ENCODE data around the gene ING5.

Gene ING5

DNA sequence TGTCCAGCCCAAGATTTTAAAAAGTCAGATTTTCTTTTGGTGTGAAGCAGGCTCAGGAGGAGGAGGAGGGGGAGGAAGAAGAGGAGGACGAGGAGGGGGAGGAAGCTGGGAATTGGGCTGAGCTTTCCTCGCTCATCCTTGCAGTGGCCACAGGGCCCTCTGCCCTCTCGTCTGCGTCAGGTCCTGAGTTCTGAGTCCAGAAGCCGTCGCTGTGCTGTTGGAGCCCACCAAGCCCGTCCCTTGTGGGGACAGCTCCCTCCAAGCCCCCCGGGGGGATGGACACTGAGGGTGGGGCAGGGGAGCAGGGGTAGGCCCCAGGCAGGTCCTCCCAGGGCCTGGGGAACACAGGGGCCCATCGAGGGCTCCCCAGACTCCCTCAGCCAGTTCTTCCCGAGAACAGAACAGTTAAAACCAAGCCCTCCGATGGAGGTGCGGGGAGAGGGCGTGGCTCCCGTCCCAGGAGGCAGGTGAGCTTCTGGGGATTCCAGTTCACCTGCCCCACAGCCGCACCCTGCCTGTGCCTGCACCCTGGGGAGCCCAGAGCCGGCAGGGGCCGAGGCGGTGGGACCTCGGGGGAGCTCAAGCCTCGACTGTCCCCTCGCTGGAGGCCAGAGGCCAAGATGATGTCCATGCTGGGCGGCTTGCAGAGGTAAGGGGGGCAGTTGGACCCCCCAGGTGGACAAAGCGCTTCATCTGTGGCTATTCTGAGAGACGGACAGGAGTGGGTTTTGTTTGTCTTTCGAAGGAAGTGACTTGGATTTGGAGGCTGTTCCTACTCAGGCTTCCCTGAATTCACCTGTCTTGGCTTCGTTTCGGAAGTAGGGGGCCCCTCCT, 74.7 kb downstream of the ING5 start, which contains the start of gene GAL3ST2:
GAL3ST2 (plus strand) TSS at position 487 of the 834 bp plus-strand sequence; CDS start at position 621, 134 bp downstream.
- no peak for ATAC-seq
- DNase-seq = no peak

DNA sequence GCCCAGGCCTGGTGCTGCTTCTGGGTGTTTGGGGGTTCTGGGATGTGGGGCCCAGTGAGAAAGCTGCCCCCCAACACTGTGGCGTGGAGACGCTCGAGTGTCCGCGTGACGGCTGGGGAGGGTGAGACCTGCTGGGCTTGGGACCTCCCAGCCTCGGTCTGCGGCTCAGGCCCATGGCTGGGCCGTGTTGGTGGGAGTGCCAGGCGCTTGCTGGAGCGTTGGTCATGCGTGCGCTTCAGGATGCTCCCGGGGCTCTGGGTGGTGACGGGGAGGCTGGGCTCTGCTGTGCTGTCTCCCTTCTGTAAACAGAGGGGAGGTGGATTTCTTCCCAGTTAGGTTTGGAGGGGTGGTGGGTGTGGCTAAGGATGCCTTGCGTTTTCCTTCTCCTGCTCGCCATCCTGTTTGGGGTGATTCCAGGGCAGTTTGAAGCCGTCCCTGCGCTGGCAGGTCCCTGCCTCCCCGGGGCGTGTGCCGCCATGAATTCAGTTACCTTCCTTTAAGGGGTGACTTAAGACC, 75.4 kb downstream of the ING5 start:
- DNase-seq = no peak

GRCh38 chr2:241777686-241778627, 76.1 kb downstream of the ING5 start:
- no peak for DNase-seq

More for the DNA sequence above, 75.4 kb downstream of the ING5 start:
- ATAC-seq = no peak

More at GRCh38 chr2:241777686-241778627, 76.1 kb downstream of the ING5 start:
- ATAC-seq = no peak
